Vagina (tissue), 2 donors: Measurements from ENCODE around the gene DPM3. TPM values are rescaled to one million over a fixed set of nuclear protein-coding genes. Genes with fewer than 3 reads are reported as not detected.
A peak's percentile ranks its signal among the peaks of the same experiment; 100 is the strongest.
"Not testable (repeated sequence)": the region's sequence is repeated elsewhere in the genome, so short reads cannot be mapped to it uniquely, and the experiment has no call there.

Source experiments
- DNase-seq, 2 donors: peaks; one replicate each; pipeline ENCODE4 v3.0.0-alpha.2; 2017; ENCODE audit errors: extremely low spot score in 2 of 2
- H3K27ac ChIP-seq: fragments of 200-600 bp; sonication (generic); one replicate; pipeline ENCODE4 v1.5.1; 2019
- H3K27me3 ChIP-seq: fragments of 200-600 bp; sonication (generic); one replicate; pipeline ENCODE4 v1.5.1; 2019
- H3K36me3 ChIP-seq, 2 donors: fragments of 200-600 bp; sonication (generic); one replicate each; pipeline ENCODE4 v1.5.1; 2017 to 2019
- H3K4me1 ChIP-seq: fragments of 200-600 bp; sonication (generic); one replicate; pipeline ENCODE4 v1.5.1; 2019
- H3K4me3 ChIP-seq, 2 donors: fragments of 200-600 bp; sonication (generic); 1 replicate in 1 of 2; 2 replicates in 1 of 2; pipeline ENCODE4 v1.5.1; 2016 to 2019
- H3K9me3 ChIP-seq: fragments of 200-600 bp; sonication (generic); one replicate; pipeline ENCODE4 v1.5.1; 2019
- POLR2A ChIP-seq, 2 donors: fragments of 450-650 bp; IDR thresholded peaks; one replicate each; pipeline ENCODE4 v1.6.1; 2017; ENCODE audit warnings: antibody characterized with exemption in 2 of 2, mild to moderate bottlenecking in 2 of 2, moderate library complexity in 2 of 2
- POLR2AphosphoS5 ChIP-seq, 2 donors: sonication (generic); formaldehyde crosslinking; IDR thresholded peaks; one replicate each; pipeline ENCODE4 v1.9.0; 2017; ENCODE audit warnings: antibody characterized with exemption in 2 of 2, mild to moderate bottlenecking in 2 of 2, low read depth in 1 of 2; ENCODE audit not compliant: insufficient read depth in 1 of 2
- intact Hi-C: fragments of 100-400 bp; cut with DNase I; formaldehyde crosslinking; loops from one replicate; pipeline ENCODE4 v1.15.1; 2023
- total RNA-seq: library from RNA; depleted of rRNA; stranded (reverse); fragments of >200 nt; gene quantifications from one replicate; pipeline ENCODE4 v1.2.3, GENCODE V29; 2016
- TF ChIP-seq, protein P1 (sequence below), 3 experiments: fragments of 450-650 bp in 2 of 3; fragments of 200-600 bp in 1 of 3; sonication (generic) in 1 of 3; IDR thresholded peaks; one replicate each; pipeline ENCODE4 v1.5.1; 2017 to 2019; ENCODE audit warnings: antibody characterized with exemption in 3 of 3, mild to moderate bottlenecking in 2 of 3, moderate library complexity in 2 of 3

Gene DPM3
- total RNA-seq, 1 donor from 2014 or later: 114 TPM

DNA sequence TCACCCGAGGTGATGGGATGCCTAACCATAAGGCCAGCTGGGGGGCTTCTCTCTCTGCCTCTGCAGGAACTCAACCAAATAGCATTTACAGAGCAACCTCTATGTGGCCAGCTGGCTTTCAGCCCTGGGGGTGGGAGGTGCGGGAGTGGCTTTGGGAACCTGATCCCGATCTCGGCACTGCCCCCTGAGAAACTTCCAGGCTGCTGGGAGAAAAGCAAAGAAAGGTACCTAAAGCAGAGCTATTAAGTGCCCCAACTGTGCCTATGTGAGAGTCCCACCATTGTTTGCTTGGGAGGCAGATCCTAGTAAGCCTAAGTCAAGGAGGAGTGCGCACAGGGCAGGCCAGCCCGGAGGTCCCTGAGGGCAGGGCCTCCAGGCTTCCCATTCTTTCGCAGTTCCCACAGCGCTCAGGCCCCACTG, 25.7 kb upstream of the DPM3 start:
- peak; percentile 58 to 78 for DNase-seq
- intact Hi-C loops: loop anchor here (2.0 kb wide), 1 partner anchor 75 kb away; no protein-coding TSS in a partner anchor
- H3K36me3 ChIP-seq: peaks cover 0 to 13% of the 10 kb centered on the region in 2 donors
- H3K9me3 ChIP-seq: no peaks in the 10 kb centered on the region
- TF ChIP-seq POLR2A (IDR thresholded peaks at IDR 0.05): no peak
- TF ChIP-seq, protein P1, sequence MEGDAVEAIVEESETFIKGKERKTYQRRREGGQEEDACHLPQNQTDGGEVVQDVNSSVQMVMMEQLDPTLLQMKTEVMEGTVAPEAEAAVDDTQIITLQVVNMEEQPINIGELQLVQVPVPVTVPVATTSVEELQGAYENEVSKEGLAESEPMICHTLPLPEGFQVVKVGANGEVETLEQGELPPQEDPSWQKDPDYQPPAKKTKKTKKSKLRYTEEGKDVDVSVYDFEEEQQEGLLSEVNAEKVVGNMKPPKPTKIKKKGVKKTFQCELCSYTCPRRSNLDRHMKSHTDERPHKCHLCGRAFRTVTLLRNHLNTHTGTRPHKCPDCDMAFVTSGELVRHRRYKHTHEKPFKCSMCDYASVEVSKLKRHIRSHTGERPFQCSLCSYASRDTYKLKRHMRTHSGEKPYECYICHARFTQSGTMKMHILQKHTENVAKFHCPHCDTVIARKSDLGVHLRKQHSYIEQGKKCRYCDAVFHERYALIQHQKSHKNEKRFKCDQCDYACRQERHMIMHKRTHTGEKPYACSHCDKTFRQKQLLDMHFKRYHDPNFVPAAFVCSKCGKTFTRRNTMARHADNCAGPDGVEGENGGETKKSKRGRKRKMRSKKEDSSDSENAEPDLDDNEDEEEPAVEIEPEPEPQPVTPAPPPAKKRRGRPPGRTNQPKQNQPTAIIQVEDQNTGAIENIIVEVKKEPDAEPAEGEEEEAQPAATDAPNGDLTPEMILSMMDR (IDR thresholded peaks at IDR 0.05): no peak
- TF ChIP-seq POLR2AphosphoS5 (IDR thresholded peaks at IDR 0.05; ENCODE audit: insufficient read depth in 1 of 2, low read depth in 1 of 2): no peak
- H3K27me3 ChIP-seq: no peaks in the 10 kb centered on the region
- peaks cover 21% of the 10 kb centered on the region for H3K4me1 ChIP-seq
- H3K4me3 ChIP-seq: no peak overlapping the region
- H3K27ac ChIP-seq: peak overlapping the region; percentile 47

DNA sequence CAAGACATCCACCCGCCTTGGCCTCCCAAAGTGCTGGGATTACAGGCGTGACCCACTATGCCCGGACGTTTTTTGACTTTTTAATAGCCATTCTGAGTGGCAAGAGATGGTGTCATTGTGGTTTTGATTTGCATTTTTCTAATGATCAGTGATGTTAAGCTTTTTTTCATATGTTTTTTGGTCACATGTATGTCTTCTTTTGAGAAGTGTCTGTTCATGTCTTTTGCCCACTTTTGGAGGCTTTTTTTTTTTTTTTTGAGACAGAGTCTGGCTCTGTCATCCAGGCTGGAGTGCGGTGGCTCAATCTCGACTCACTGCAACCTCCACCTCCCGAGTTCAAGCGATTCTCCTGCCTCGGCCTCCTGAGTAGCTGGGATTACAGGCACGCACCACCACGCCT, 24.3 kb upstream of the DPM3 start:
- H3K27me3 ChIP-seq, DNase-seq, H3K4me3 ChIP-seq, intact Hi-C loops, H3K9me3 ChIP-seq, H3K27ac ChIP-seq: not testable (repeated sequence)
- peaks cover 21% of the 10 kb centered on the region for H3K4me1 ChIP-seq
- peaks cover 0 to 10% of the 10 kb centered on the region in 2 donors for H3K36me3 ChIP-seq

DNA sequence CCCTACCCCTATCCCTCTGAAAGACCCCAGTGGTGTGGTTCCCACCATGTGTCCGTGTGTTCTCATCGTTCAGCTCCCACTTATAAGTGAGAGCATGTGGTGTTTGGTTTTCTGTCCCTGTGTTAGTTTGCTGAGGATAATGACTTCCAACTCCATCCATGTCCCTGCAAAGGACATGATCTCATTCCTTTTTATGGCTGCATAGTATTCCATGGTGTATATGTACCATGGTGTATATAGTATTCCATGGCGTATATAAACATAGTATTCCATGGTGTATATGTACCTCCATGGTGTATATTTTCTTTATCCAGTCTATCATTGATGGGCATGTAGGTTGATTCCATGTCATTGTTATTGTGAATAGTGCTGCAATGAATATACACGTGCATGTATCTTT, 23.5 kb upstream of the DPM3 start:
- H3K4me3 ChIP-seq, H3K27me3 ChIP-seq, H3K9me3 ChIP-seq, DNase-seq, H3K36me3 ChIP-seq, H3K27ac ChIP-seq, intact Hi-C loops: not testable (repeated sequence)
- peaks cover 21% of the 10 kb centered on the region for H3K4me1 ChIP-seq

DNA sequence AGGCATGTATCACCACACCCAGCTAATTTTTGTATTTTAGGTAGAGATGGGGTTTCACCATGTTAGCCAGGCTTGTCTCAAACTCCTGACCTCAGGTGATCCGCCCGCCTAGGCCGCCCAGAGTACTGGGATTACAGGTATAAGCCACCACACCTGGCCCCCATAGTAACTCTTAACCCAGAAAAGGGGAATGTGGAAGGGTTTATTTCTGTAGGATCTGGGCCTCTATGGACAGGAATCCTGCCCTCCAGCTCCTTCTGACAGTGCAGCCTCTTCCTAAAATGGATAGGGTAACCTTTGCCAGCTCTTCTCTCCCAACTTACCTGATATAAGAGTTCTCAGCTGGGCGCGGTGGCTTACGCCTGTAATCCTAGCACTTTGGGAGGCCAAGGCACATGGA, 22.3 kb upstream of the DPM3 start:
- peaks cover 17% of the 10 kb centered on the region for H3K4me1 ChIP-seq
- H3K27ac ChIP-seq, H3K27me3 ChIP-seq, intact Hi-C loops, H3K36me3 ChIP-seq, H3K4me3 ChIP-seq, H3K9me3 ChIP-seq, DNase-seq: not testable (repeated sequence)

DNA sequence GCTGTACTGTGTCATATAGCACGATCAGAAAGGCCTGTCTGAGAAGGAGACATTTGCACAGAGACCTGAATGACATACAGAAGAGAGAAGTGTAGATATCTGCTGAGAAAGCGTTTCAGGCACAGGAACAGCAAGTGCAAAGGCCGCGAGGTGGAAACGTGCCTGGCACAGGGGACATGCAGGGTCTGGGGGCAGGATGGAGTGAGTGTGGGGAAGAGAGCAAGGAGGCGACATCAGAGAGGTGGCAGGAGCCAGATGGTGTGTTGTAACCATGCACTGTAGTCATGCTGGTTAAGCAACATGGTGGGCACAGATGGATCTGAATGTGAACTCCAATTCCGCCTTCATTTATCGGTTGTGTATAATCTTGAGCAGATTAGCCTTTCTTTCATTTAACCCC, 19.8 kb upstream of the DPM3 start:
- TF ChIP-seq, protein P1 (IDR thresholded peaks at IDR 0.05): no peak
- TF ChIP-seq POLR2A (IDR thresholded peaks at IDR 0.05): no peak
- no peak for TF ChIP-seq POLR2AphosphoS5 (IDR thresholded peaks at IDR 0.05; ENCODE audit: insufficient read depth in 1 of 2, low read depth in 1 of 2)
- intact Hi-C loops: no loop called here
- Histone ChIP-seq H3K9me3 (no peaks in the 10 kb centered on the region), H3K4me3 (no peak overlapping the region), H3K27ac (no peak overlapping the region), H3K4me1 (no peaks in the 10 kb centered on the region), H3K27me3 (no peaks in the 10 kb centered on the region), H3K36me3 (no peaks in the 10 kb centered on the region)
- no peak for DNase-seq

DNA sequence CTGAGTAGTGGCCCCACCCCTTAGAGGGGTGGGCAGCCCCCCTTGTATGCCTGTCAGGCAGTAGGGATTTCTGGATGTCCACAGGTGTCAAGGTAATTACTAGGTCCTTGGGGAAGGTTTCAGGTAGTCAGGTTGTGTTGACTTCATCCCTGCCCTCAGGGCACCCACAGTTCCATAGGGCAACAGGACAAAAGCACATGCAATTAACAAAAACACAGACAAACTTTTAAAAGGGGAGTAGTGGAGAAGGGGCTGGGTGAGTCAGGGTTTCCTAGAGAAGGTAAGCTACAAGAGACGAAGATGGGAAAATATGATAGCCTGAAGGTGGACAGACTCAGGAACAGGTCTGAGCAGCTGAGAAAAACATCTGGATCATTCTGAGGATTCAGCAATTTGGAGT, 18.7 kb upstream of the DPM3 start:
- Histone ChIP-seq H3K27me3 (no peaks in the 10 kb centered on the region), H3K9me3 (no peaks in the 10 kb centered on the region), H3K4me3 (no peak overlapping the region), H3K36me3 (no peaks in the 10 kb centered on the region), H3K4me1 (no peaks in the 10 kb centered on the region), H3K27ac (no peak overlapping the region)
- no peak for DNase-seq
- TF ChIP-seq POLR2AphosphoS5 (IDR thresholded peaks at IDR 0.05; ENCODE audit: insufficient read depth in 1 of 2, low read depth in 1 of 2): no peak
- intact Hi-C loops: no loop called here

DNA sequence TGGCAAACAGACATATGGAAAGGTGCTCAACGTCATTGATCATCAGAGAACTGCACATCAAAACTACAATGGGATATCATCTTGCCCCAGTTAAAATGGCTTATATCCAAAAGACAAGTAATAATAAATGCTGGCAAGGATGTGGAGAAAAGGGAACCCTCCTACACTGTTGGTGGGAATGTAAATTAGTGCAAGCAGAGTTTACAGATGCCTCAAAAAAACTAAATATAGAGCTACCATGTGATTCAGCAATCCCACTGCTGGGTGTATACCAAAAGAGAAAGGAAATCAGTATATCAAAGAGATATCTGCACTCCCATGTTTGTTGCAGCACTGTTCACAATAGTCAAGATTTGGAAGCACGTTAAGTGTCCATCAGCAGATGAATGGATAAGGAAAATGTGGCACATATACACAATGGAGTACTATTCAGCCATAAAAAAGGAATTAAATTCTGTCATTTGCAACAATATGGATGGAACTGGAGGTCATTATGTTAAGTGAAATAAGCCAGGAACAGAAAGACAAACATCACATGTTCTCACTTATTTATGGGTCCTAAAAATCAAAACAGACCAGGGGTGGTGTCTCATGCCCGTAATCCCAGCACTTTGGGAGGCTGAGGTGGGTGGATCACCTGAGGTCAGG, 15.8 kb upstream of the DPM3 start:
- DNase-seq, H3K27ac ChIP-seq, H3K36me3 ChIP-seq, H3K4me3 ChIP-seq, H3K4me1 ChIP-seq, H3K27me3 ChIP-seq, intact Hi-C loops, H3K9me3 ChIP-seq: not testable (repeated sequence)

DNA sequence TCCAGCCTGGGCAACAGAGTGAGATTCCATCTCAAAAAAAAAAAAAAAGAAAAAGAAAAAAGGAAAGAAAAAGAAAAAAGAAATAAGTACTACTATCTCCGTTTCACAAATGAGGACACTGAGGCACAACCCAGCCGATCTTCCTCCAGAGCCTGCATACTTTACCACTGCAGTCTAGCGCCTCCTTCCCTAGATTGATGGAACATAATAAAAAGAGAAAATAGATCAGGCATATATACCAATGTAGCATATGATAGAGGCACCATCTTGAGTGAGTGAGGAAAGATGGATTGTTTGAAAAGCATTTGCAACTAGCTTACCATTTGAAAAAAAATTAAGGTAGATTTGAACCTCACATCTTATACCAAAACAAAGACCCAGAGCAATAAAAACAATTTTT, 5.2 kb upstream of the DPM3 start:
- H3K4me1 ChIP-seq: no peaks in the 10 kb centered on the region
- TF ChIP-seq, protein P1 (IDR thresholded peaks at IDR 0.05): no peak
- TF ChIP-seq POLR2A (IDR thresholded peaks at IDR 0.05) (no peak), POLR2AphosphoS5 (IDR thresholded peaks at IDR 0.05; ENCODE audit: insufficient read depth in 1 of 2, low read depth in 1 of 2) (no peak)

More for the DNA sequence above, 5.2 kb upstream of the DPM3 start:
- no peaks in the 10 kb centered on the region for H3K27me3 ChIP-seq
- DNase-seq: no peak
- no peak overlapping the region for H3K27ac ChIP-seq
- no peak overlapping the region for H3K4me3 ChIP-seq
- H3K36me3 ChIP-seq: no peaks in the 10 kb centered on the region
- no peaks in the 10 kb centered on the region for H3K9me3 ChIP-seq
- intact Hi-C loops: no loop called here
